ENCODE results near the gene WDR59. TPM values are rescaled to one million over a fixed set of nuclear protein-coding genes. Genes with fewer than 3 reads are reported as not detected.

Gene WDR59
- total and polyA plus RNA-seq, 2 of the 4 experiments (the other 2 are of a cell fraction), result 29.4 to 44.6 TPM

GRCh38 chr16:74896389-74897370 lies 88.2 kb downstream of the WDR59 start:
- Histone ChIP-seq H4K5ac (ENCODE audit: low read depth, low read length) (no peak overlapping the region), H3K27ac (ENCODE audit: insufficient read depth, low read length) (no peak overlapping the region), H3K14ac (replicated peaks; ENCODE audit: low read depth, low read length) (no peak overlapping the region), H3K4me3 (ENCODE audit: insufficient read depth, low read depth, low read length) (no peak overlapping the region), H3K23ac (ENCODE audit: low read depth, low read length) (no peak overlapping the region), H2AK9ac (replicated peaks; ENCODE audit: low read depth, low read length, poor library complexity) (no peak overlapping the region), H2BK15ac (ENCODE audit: low read depth, low read length) (no peak overlapping the region), H2AK5ac (ENCODE audit: low read depth, low read length) (no peak overlapping the region), H3K4ac (ENCODE audit: low read depth, low read length) (no peak overlapping the region), H3K36me3 (ENCODE audit: control insufficient read depth, insufficient read depth, low read length) (peaks cover 22% of the 10 kb centered on the region), H3K27me3 (ENCODE audit: control insufficient read depth, insufficient read depth, low read length) (no peaks in the 10 kb centered on the region), H2BK20ac (ENCODE audit: low read depth, low read length) (no peak overlapping the region), H3K4me2 (ENCODE audit: low read depth, low read length) (no peak overlapping the region), H2BK5ac (ENCODE audit: low read depth, low read length, poor library complexity, severe bottlenecking) (no peak overlapping the region), H3K9me1 (ENCODE audit: insufficient read depth, low read length) (peaks cover 3% of the 10 kb centered on the region), H4K91ac (ENCODE audit: insufficient read depth, low read depth, low read length) (no peak overlapping the region), H3K56ac (ENCODE audit: extremely low read depth, insufficient read depth, low read length) (no peak overlapping the region), H3K9me3 (ENCODE audit: control insufficient read depth, insufficient read depth, low read length) (no peaks in the 10 kb centered on the region), H3K18ac (ENCODE audit: low read depth, low read length) (no peak overlapping the region), H4K20me1 (ENCODE audit: insufficient read depth, low read length) (no peaks in the 10 kb centered on the region), H2BK120ac (ENCODE audit: low read depth, low read length) (no peak overlapping the region), H4K8ac (ENCODE audit: low read depth in 2 of 2, low read length in 2 of 2) (no peak overlapping the region), H2AFZ (replicated peaks; ENCODE audit: low read length, poor library complexity) (no peak overlapping the region), H3K4me1 (ENCODE audit: control insufficient read depth, insufficient read depth, low read length) (no peaks in the 10 kb centered on the region), H3K79me1 (ENCODE audit: low read depth in 1 of 2, low read length in 2 of 2) (no peaks in the 10 kb centered on the region; a peak in 1 of 4 replicates), H3K9ac (ENCODE audit: low read depth, low read length) (no peak overlapping the region)
- ChIA-PET POLR2A (ENCODE audit: unreplicated experiment) (no interaction called here), CTCF (interaction anchor here (0.6 kb wide), 1 partner anchor 23 kb away, joined by 3 read pairs; no protein-coding TSS in a partner anchor)
- no TSS peak for BruUV-seq (replicated peaks)
- ATAC-seq (ENCODE audit: low read depth), result peak; percentile 89
- dilution Hi-C loops (cut with HindIII; ENCODE audit: low sequenced_read_pairs, unreplicated experiment), result no loop called here
- in situ Hi-C loops (cut with MboI; ENCODE audit: low sequenced_read_pairs), result no loop called here
- no peak for TF ChIP-seq CEBPB (IDR thresholded peaks at IDR 0.05; ENCODE audit: low read depth, low read length)
- peak; percentile 49; the same call in 1 of the 2 replicates for TF ChIP-seq FOS (IDR thresholded peaks at IDR 0.05; ENCODE audit: low read depth, low read length)
- intact Hi-C loops (cut with micrococcal nuclease), result no loop called here
- DNase-seq, result peak; percentile 62
- WGBS, 2 experiments (ENCODE audit: extremely low coverage in 2 of 2, insufficient read length in 1 of 2), result 75% methylated on average over 5 of the region's 14 CpGs; no CpG with 5 or more reads in 1 of the 2 experiments

Data from IMR-90 (cell line).